ENCODE data around the gene NUP93. TPM values are rescaled to one million over a fixed set of nuclear protein-coding genes. Genes with fewer than 3 reads are reported as not detected.
A peak's percentile ranks its signal among the peaks of the same experiment; 100 is the strongest.

Gene NUP93
- total RNA-seq, 1 donor from 2014 or later: 49.4 TPM

- Histone ChIP-seq H3K4me1 (peaks cover 14% of the 10 kb centered on the region), H3K27ac (no peak overlapping the region), H3K36me3 (peaks cover 18% of the 10 kb centered on the region), H3K4me3 (no peak overlapping the region), H3K27me3 (ENCODE audit: low read depth) (no peaks in the 10 kb centered on the region), H3K9me3 (no peaks in the 10 kb centered on the region)
- ATAC-seq (no peak), DNase-seq (no peak)
- intact Hi-C loops (cut with DNase I): no loop called here
- TF ChIP-seq CTCF (IDR thresholded peaks at IDR 0.05): no peak
These were observed 34.9 kb downstream of the NUP93 start for GRCh38 chr16:56764835-56765234.

GRCh38 chr16:56765949-56766348 is 36.0 kb downstream of the NUP93 start:
- TF ChIP-seq CTCF (IDR thresholded peaks at IDR 0.05): no peak
- Histone ChIP-seq H3K36me3 (peaks cover 10% of the 10 kb centered on the region), H3K9me3 (no peaks in the 10 kb centered on the region), H3K27ac (no peak overlapping the region), H3K4me1 (peaks cover 18% of the 10 kb centered on the region), H3K27me3 (ENCODE audit: low read depth) (no peaks in the 10 kb centered on the region), H3K4me3 (no peak overlapping the region)
- intact Hi-C loops (cut with DNase I): no loop called here
- DNase-seq: no peak
- no peak for ATAC-seq

- TF ChIP-seq CTCF (IDR thresholded peaks at IDR 0.05): no peak
These were observed 37.1 kb downstream of the NUP93 start for GRCh38 chr16:56767024-56767423.

GRCh38 chr16:56769677-56770076 is 39.7 kb downstream of the NUP93 start:
- no peak for TF ChIP-seq CTCF (IDR thresholded peaks at IDR 0.05)
- H3K27me3 ChIP-seq (ENCODE audit: low read depth): no peaks in the 10 kb centered on the region
- no peak overlapping the region for H3K4me3 ChIP-seq
- peaks cover 8% of the 10 kb centered on the region for H3K36me3 ChIP-seq
- no peaks in the 10 kb centered on the region for H3K9me3 ChIP-seq
- ATAC-seq: no peak
- intact Hi-C loops (cut with DNase I): no loop called here
- no peak overlapping the region for H3K27ac ChIP-seq
- H3K4me1 ChIP-seq: peaks cover 13% of the 10 kb centered on the region
- DNase-seq: no peak

More at GRCh38 chr16:56767024-56767423, 37.1 kb downstream of the NUP93 start:
- Histone ChIP-seq H3K9me3 (no peaks in the 10 kb centered on the region), H3K4me3 (no peak overlapping the region), H3K4me1 (peaks cover 18% of the 10 kb centered on the region), H3K36me3 (peaks cover 10% of the 10 kb centered on the region), H3K27me3 (ENCODE audit: low read depth) (no peaks in the 10 kb centered on the region), H3K27ac (no peak overlapping the region)
- intact Hi-C loops (cut with DNase I): no loop called here
- ATAC-seq: peak in 1 of 2 donors; percentile 29
- no peak for DNase-seq

- no peak for TF ChIP-seq CTCF (IDR thresholded peaks at IDR 0.05)
- Histone ChIP-seq H3K4me1 (peaks cover 19% of the 10 kb centered on the region), H3K27ac (no peak overlapping the region), H3K27me3 (ENCODE audit: low read depth) (no peaks in the 10 kb centered on the region), H3K36me3 (peaks cover 3% of the 10 kb centered on the region), H3K9me3 (no peaks in the 10 kb centered on the region), H3K4me3 (no peak overlapping the region)
- no peak for ATAC-seq
- DNase-seq: no peak
- intact Hi-C loops (cut with DNase I): no loop called here
These were observed 41.8 kb downstream of the NUP93 start for GRCh38 chr16:56771558-56772279.

All from lower lobe of right lung (tissue), 2 donors.